ENCODE data around the gene SCIN. TPM values are rescaled to one million over a fixed set of nuclear protein-coding genes. Genes with fewer than 3 reads are reported as not detected.

Gene SCIN
- total and polyA plus RNA-seq, 2 experiments from 2014 or later = 0.32 to 0.64 TPM

DNA sequence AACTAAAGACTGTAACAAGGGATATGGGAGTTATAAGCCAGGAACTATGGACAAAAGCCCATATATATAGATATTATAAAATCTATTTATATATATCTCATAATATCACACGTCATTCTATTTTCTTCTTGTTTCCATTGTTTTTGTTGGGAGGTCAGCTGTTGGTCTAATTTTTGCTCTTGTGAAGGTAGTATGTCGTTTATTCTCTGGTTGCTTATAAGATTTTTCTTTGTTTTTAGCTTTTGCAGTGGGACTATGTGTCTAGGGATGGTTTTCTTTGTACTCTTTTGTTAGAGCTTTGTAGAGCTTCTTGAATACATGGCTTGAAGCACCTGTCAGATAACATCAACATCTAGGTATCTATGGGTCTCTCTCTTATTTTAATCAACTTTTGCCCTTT lies 130.9 kb downstream of the SCIN start:
- H3K4me2 ChIP-seq (ENCODE audit: unreplicated experiment) = no peak overlapping the region
- H3K4me3 ChIP-seq = no peak overlapping the region
- H3K79me2 ChIP-seq (ENCODE audit: insufficient read depth) = no peaks in the 10 kb centered on the region
- TF ChIP-seq EZH2 (IDR thresholded peaks at IDR 0.05; ENCODE audit: insufficient read depth, poor library complexity, severe bottlenecking) = no peak
- no peak for TF ChIP-seq EZH2phosphoT487 (IDR thresholded peaks at IDR 0.05; ENCODE audit: insufficient read depth, low read depth)
- no peak overlapping the region for H2AFZ ChIP-seq
- no peaks in the 10 kb centered on the region for H4K20me1 ChIP-seq (ENCODE audit: insufficient read depth)
- in situ Hi-C loops (cut with MboI) = no loop called here
- peak; percentile 10 for DNase-seq
- H3K36me3 ChIP-seq (ENCODE audit: low read depth) = no peaks in the 10 kb centered on the region
- H3K9ac ChIP-seq = no peak overlapping the region
- H3K4me1 ChIP-seq (ENCODE audit: insufficient read depth) = no peaks in the 10 kb centered on the region
- no peaks in the 10 kb centered on the region for H3K27me3 ChIP-seq (replicated peaks; ENCODE audit: insufficient read depth)
- H3F3A ChIP-seq (ENCODE audit: insufficient read depth) = no peaks in the 10 kb centered on the region
- 58 to 64% methylated on average over 2 of the region's 2 CpGs for WGBS, 2 experiments (ENCODE audit: low coverage in 1 of 2, low lambda C conversion rate in 2 of 2, missing lambda C conversion rate in 2 of 2)
- no peaks in the 10 kb centered on the region for H3K9me2 ChIP-seq (ENCODE audit: insufficient read depth)
- H3K27ac ChIP-seq = no peak overlapping the region
- H3K9me3 ChIP-seq (ENCODE audit: low read depth) = no peaks in the 10 kb centered on the region

DNA sequence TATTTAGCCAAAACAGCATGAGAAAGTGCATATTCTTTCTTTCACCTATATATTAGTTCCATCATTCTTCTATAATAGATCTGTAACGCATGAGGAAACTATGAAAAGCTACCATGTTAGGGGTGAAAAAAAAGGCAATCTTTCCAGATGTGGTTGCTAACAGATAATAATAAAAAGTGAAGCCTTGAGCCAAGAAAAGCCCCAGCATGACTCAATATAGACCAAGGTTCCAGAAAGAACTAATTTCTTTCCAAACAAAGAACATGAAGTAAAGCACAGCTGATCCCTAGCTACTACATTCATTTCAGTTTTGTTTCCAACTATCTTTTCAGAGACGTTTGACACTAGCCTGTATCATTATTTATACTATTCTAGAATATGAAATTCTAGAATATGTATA lies 133.4 kb downstream of the SCIN start:
- peak; percentile 65 for DNase-seq
- 24 to 35% methylated on average over 2 of the region's 2 CpGs for WGBS, 2 experiments (ENCODE audit: low coverage in 1 of 2, low lambda C conversion rate in 2 of 2, missing lambda C conversion rate in 2 of 2)
- H3K36me3 ChIP-seq (ENCODE audit: low read depth) = no peaks in the 10 kb centered on the region
- H3K79me2 ChIP-seq (ENCODE audit: insufficient read depth) = no peaks in the 10 kb centered on the region
- no peak overlapping the region for H3K9ac ChIP-seq
- no peaks in the 10 kb centered on the region for H3K9me2 ChIP-seq (ENCODE audit: insufficient read depth)
- H3K9me3 ChIP-seq (ENCODE audit: low read depth) = no peaks in the 10 kb centered on the region
- H3K27ac ChIP-seq = no peak overlapping the region
- no peaks in the 10 kb centered on the region for H3K27me3 ChIP-seq (replicated peaks; ENCODE audit: insufficient read depth)
- in situ Hi-C loops (cut with MboI) = no loop called here
- peaks cover 7% of the 10 kb centered on the region; the same call in 1 of the 2 replicates for H3F3A ChIP-seq (ENCODE audit: insufficient read depth)
- no peak for TF ChIP-seq EZH2phosphoT487 (IDR thresholded peaks at IDR 0.05; ENCODE audit: insufficient read depth, low read depth)
- no peak for TF ChIP-seq EZH2 (IDR thresholded peaks at IDR 0.05; ENCODE audit: insufficient read depth, poor library complexity, severe bottlenecking)
- no peak overlapping the region for H3K4me2 ChIP-seq (ENCODE audit: unreplicated experiment)
- H2AFZ ChIP-seq = no peak overlapping the region
- H3K4me1 ChIP-seq (ENCODE audit: insufficient read depth) = peaks cover 12% of the 10 kb centered on the region
- no peak overlapping the region for H3K4me3 ChIP-seq
- H4K20me1 ChIP-seq (ENCODE audit: insufficient read depth) = no peaks in the 10 kb centered on the region

DNA sequence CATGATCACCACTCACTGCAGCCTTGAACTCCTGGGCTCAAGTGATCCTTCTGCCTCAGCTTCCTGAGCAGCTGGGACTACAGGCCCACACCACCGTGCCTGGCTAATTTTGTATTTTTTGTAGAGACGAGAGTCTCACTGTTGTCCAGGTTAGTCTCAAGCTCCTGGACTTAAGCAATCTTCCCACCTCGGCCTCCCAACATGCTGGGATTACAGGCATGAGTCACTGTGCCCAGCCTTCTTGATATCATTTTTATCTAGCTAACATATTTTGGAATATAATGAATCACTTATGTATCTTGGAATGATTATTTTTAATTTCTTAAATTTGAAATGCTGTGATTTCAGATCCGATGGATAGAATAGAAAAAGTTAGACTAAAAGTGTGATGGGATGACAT lies 135.4 kb downstream of the SCIN start:
- in situ Hi-C loops (cut with MboI) = no loop called here
- Histone ChIP-seq H3K9me2 (ENCODE audit: insufficient read depth) (no peaks in the 10 kb centered on the region), H3K4me1 (ENCODE audit: insufficient read depth) (peaks cover 28% of the 10 kb centered on the region), H3K27ac (no peak overlapping the region), H3F3A (ENCODE audit: insufficient read depth) (peaks cover 7% of the 10 kb centered on the region; the same call in 1 of the 2 replicates), H2AFZ (no peak overlapping the region), H3K4me2 (ENCODE audit: unreplicated experiment) (no peak overlapping the region), H3K9ac (no peak overlapping the region), H3K27me3 (replicated peaks; ENCODE audit: insufficient read depth) (no peaks in the 10 kb centered on the region), H3K36me3 (ENCODE audit: low read depth) (no peaks in the 10 kb centered on the region), H3K4me3 (no peak overlapping the region), H3K79me2 (ENCODE audit: insufficient read depth) (no peaks in the 10 kb centered on the region), H4K20me1 (ENCODE audit: insufficient read depth) (no peaks in the 10 kb centered on the region), H3K9me3 (ENCODE audit: low read depth) (no peaks in the 10 kb centered on the region)
- 89 to 95% methylated on average over 4 of the region's 4 CpGs for WGBS, 2 experiments (ENCODE audit: low coverage in 1 of 2, low lambda C conversion rate in 2 of 2, missing lambda C conversion rate in 2 of 2)
- TF ChIP-seq EZH2phosphoT487 (IDR thresholded peaks at IDR 0.05; ENCODE audit: insufficient read depth, low read depth) (no peak), EZH2 (IDR thresholded peaks at IDR 0.05; ENCODE audit: insufficient read depth, poor library complexity, severe bottlenecking) (no peak)
- no peak for DNase-seq

DNA sequence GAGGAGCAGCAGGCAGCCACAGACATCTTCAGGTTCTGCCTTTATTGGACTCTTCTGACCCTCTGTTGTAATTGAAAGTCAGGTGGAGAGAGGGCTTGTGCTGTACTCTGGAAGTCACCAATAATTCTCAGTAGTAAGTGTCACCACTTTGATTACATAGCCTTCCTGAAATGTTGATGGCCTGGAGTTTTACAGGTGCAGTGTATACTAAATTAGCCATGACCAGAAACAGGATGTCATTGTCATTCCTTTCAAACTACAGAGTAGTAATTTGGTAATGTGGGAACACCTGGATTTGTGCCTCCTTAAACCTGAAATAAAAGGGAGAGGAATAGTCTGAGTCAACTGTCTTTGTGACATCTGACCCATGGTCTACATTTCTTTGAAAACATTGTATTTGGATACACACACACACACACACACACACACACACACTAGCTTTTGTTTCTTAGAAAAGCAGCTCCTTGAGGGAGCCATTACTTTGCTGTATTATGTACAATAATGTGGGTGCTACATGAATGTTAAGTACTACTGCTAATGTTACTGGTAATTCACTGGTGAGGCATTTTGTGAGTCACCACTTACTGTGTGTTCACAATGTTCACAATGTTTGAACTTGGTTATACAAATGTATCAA lies 136.5 kb downstream of the SCIN start:
- no peaks in the 10 kb centered on the region for H4K20me1 ChIP-seq (ENCODE audit: insufficient read depth)
- H3K4me2 ChIP-seq (ENCODE audit: unreplicated experiment) = no peak overlapping the region
- no peaks in the 10 kb centered on the region for H3K9me2 ChIP-seq (ENCODE audit: insufficient read depth)
- no peaks in the 10 kb centered on the region for H3K36me3 ChIP-seq (ENCODE audit: low read depth)
- no peaks in the 10 kb centered on the region for H3K9me3 ChIP-seq (ENCODE audit: low read depth)
- H3K27ac ChIP-seq = no peak overlapping the region
- no peak overlapping the region for H3K9ac ChIP-seq
- DNase-seq = peak; percentile 71
- no peak overlapping the region; the same call in 1 of the 2 replicates for H2AFZ ChIP-seq
- H3K79me2 ChIP-seq (ENCODE audit: insufficient read depth) = no peaks in the 10 kb centered on the region
- H3K27me3 ChIP-seq (replicated peaks; ENCODE audit: insufficient read depth) = no peaks in the 10 kb centered on the region
- peaks cover 7% of the 10 kb centered on the region; the same call in 1 of the 2 replicates for H3F3A ChIP-seq (ENCODE audit: insufficient read depth)
- H3K4me3 ChIP-seq = no peak overlapping the region
- peaks cover 28% of the 10 kb centered on the region for H3K4me1 ChIP-seq (ENCODE audit: insufficient read depth)
- no peak for TF ChIP-seq EZH2 (IDR thresholded peaks at IDR 0.05; ENCODE audit: insufficient read depth, poor library complexity, severe bottlenecking)
- no peak for TF ChIP-seq EZH2phosphoT487 (IDR thresholded peaks at IDR 0.05; ENCODE audit: insufficient read depth, low read depth)
- in situ Hi-C loops (cut with MboI) = no loop called here

DNA sequence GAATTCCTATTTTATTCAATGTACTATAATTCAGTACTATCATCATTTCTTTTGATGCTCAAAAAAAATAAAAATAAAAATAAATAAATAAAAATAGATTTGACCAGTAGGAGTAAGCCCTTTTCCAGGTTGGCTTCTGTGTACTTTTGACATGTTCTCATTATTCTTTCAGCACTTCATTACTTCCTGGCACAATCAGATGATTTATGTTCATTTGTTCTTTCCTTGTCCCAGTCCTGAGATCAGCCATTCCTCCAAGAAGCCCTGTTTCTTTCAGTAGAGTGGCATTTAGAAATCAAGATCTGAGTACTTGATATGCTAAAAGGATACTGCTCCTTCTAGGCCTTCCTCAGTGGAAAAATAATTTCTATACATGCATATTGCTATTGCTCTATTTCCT lies 137.8 kb downstream of the SCIN start:
- no peak overlapping the region for H3K9ac ChIP-seq
- no peaks in the 10 kb centered on the region for H3K9me3 ChIP-seq (ENCODE audit: low read depth)
- no peak overlapping the region for H3K27ac ChIP-seq
- peaks cover 28% of the 10 kb centered on the region for H3K4me1 ChIP-seq (ENCODE audit: insufficient read depth)
- H3K79me2 ChIP-seq (ENCODE audit: insufficient read depth) = no peaks in the 10 kb centered on the region
- in situ Hi-C loops (cut with MboI) = no loop called here
- no peak for DNase-seq
- peaks cover 7% of the 10 kb centered on the region; the same call in 1 of the 2 replicates for H3F3A ChIP-seq (ENCODE audit: insufficient read depth)
- H3K9me2 ChIP-seq (ENCODE audit: insufficient read depth) = no peaks in the 10 kb centered on the region
- H2AFZ ChIP-seq = no peak overlapping the region
- no peaks in the 10 kb centered on the region for H3K27me3 ChIP-seq (replicated peaks; ENCODE audit: insufficient read depth)
- no peak overlapping the region for H3K4me3 ChIP-seq
- no peaks in the 10 kb centered on the region for H4K20me1 ChIP-seq (ENCODE audit: insufficient read depth)
- no peaks in the 10 kb centered on the region for H3K36me3 ChIP-seq (ENCODE audit: low read depth)
- no peak overlapping the region for H3K4me2 ChIP-seq (ENCODE audit: unreplicated experiment)
- TF ChIP-seq EZH2 (IDR thresholded peaks at IDR 0.05; ENCODE audit: insufficient read depth, poor library complexity, severe bottlenecking) = no peak
- TF ChIP-seq EZH2phosphoT487 (IDR thresholded peaks at IDR 0.05; ENCODE audit: insufficient read depth, low read depth) = no peak

Small RNA genes lying within 50 kb of the gene (small RNA-seq; reads per million reads assigned to genes)
- not detected for gene RF00264 (ENCODE audit: low read depth, low replicate concordance)

Other genes starting within 250 kb of the SCIN start
- gene VWDE, start 166.9 kb upstream of the SCIN start, total RNA-seq (2014; rRNA removed; shearing (Covaris generic)) = not detected in 2 replicates
- gene VWDE, start 166.9 kb upstream of the SCIN start, polyA plus RNA-seq (2016; fragmentation: Nextera tagmentation; extraction: Ambion mirVana) = 0.05 TPM in 1 of 2 replicates, not detected in the other
- gene ARL4A, start 116.9 kb downstream of the SCIN start, total RNA-seq (2014; rRNA removed; shearing (Covaris generic)) = 17.5 and 22.6 TPM in 2 replicates
- 20.9 and 23.0 TPM in 2 replicates for gene ARL4A, start 116.9 kb downstream of the SCIN start, polyA plus RNA-seq (2016; fragmentation: Nextera tagmentation; extraction: Ambion mirVana)